ENCODE results near the gene TRAPPC8.

- TF ChIP-seq POLR2A (IDR thresholded peaks at IDR 0.05; ENCODE audit: low read depth, low read length): no peak
- TF ChIP-seq POLR2AphosphoS5 (IDR thresholded peaks at IDR 0.05; ENCODE audit: low read depth, low read length): no peak
Observed at GRCh38 chr18:31877900-31878299, 65.0 kb downstream of the TRAPPC8 start.
